Liver (tissue), 9 donors: Measurements from ENCODE around the gene RFPL3. TPM values are rescaled to one million over a fixed set of nuclear protein-coding genes. Genes with fewer than 3 reads are reported as not detected.

Experiments
- DNase-seq: peaks from one replicate; pipeline ENCODE4 v3.0.0-alpha.2; 2017; ENCODE audit warnings: low spot score
- H3K27ac ChIP-seq, 2 donors: one replicate each; pipeline ENCODE4 v1.7.0; 2013; ENCODE audit warnings: inconsistent platforms in 2 of 2, low read length in 2 of 2, control low read depth in 1 of 2, low read depth in 1 of 2, mild to moderate bottlenecking in 1 of 2
- H3K27me3 ChIP-seq, 4 donors: one replicate each; pipeline versions ENCODE4 v1.6.1 to v1.7.0; 2013; ENCODE audit warnings: low read length in 3 of 4, inconsistent platforms in 1 of 4, mild to moderate bottlenecking in 1 of 4, moderate library complexity in 1 of 4; ENCODE audit not compliant: control insufficient read depth in 4 of 4, insufficient read depth in 4 of 4
- H3K36me3 ChIP-seq, 4 donors: one replicate each; pipeline versions ENCODE4 v1.6.1 to v1.7.0; 2013; ENCODE audit warnings: low read length in 3 of 4, mild to moderate bottlenecking in 3 of 4, low read depth in 1 of 4, moderate library complexity in 1 of 4; ENCODE audit not compliant: control insufficient read depth in 4 of 4, insufficient read depth in 3 of 4
- H3K4me1 ChIP-seq, 4 donors: one replicate each; pipeline versions ENCODE4 v1.6.1 to v1.7.0; 2013; ENCODE audit warnings: low read length in 3 of 4, mild to moderate bottlenecking in 3 of 4, moderate library complexity in 1 of 4; ENCODE audit not compliant: control insufficient read depth in 4 of 4, insufficient read depth in 4 of 4
- H3K4me3 ChIP-seq, 3 donors: one replicate each; pipeline versions ENCODE4 v1.6.1 to v1.7.0; 2013; ENCODE audit warnings: low read length in 3 of 3, control low read depth in 1 of 3, low read depth in 1 of 3, mild to moderate bottlenecking in 1 of 3
- H3K9ac ChIP-seq, 2 donors: one replicate each; pipeline ENCODE4 v1.7.0; 2013; ENCODE audit warnings: low read length in 2 of 2, mild to moderate bottlenecking in 2 of 2, moderate library complexity in 2 of 2, control low read depth in 1 of 2, low read depth in 1 of 2
- H3K9me3 ChIP-seq, 4 donors: one replicate each; pipeline versions ENCODE4 v1.6.1 to v1.7.0; 2013; ENCODE audit warnings: low read length in 3 of 4; ENCODE audit not compliant: control insufficient read depth in 4 of 4
- EGR1 ChIP-seq, 2 donors: IDR thresholded peaks; 2 replicates each; pipeline ENCODE4 v1.6.1; 2016 to 2018; ENCODE audit warnings: antibody characterized with exemption in 2 of 2, low read depth in 2 of 2
- FOXA1 ChIP-seq: IDR thresholded peaks from 2 replicates; pipeline ENCODE4 v1.6.1; 2016; ENCODE audit warnings: antibody characterized with exemption
- FOXA2 ChIP-seq: IDR thresholded peaks from 2 replicates; pipeline ENCODE4 v1.6.1; 2016; ENCODE audit warnings: antibody characterized with exemption
- HNF4A ChIP-seq, 2 donors: conservative IDR thresholded peaks; 2 replicates each; pipeline ENCODE4 v1.6.1; 2016; ENCODE audit warnings: antibody characterized with exemption in 2 of 2, mild to moderate bottlenecking in 2 of 2
- HNF4G ChIP-seq: IDR thresholded peaks from 2 replicates; pipeline ENCODE4 v1.6.1; 2016; ENCODE audit warnings: antibody characterized with exemption
- JUND ChIP-seq, 2 donors: IDR thresholded peaks; 2 replicates each; pipeline ENCODE4 v1.6.1; 2016; ENCODE audit warnings: antibody characterized with exemption in 2 of 2
- NR2F2 ChIP-seq: IDR thresholded peaks from 2 replicates; pipeline ENCODE4 v1.6.1; 2016; ENCODE audit warnings: antibody characterized with exemption
- RAD21 ChIP-seq, 2 donors: IDR thresholded peaks; 2 replicates each; pipeline ENCODE4 v1.6.1; 2016; ENCODE audit warnings: antibody characterized with exemption in 2 of 2, mild to moderate bottlenecking in 2 of 2
- SP1 ChIP-seq: IDR thresholded peaks from 2 replicates; pipeline ENCODE4 v1.6.1; 2018; ENCODE audit warnings: antibody characterized with exemption, mild to moderate bottlenecking
- TAF1 ChIP-seq: conservative IDR thresholded peaks from 2 replicates; pipeline ENCODE4 v1.6.1; 2016; ENCODE audit warnings: antibody characterized with exemption, mild to moderate bottlenecking
- YY1 ChIP-seq: IDR thresholded peaks from 2 replicates; pipeline ENCODE4 v1.6.1; 2016; ENCODE audit warnings: antibody characterized with exemption, mild to moderate bottlenecking
- WGBS: extraction: QIAGEN DNeasy Blood & Tissue Kit; methylation state at CpG from one replicate; pipeline ENCODE4 v1.1.7; 2013; 5-methylcytosine and 5-hydroxymethylcytosine counted together
- polyA plus RNA-seq, 2 donors: library from polyadenylated mRNA; stranded (reverse) in 1 of 2; unstranded in 1 of 2; fragments of 200-250 nt in 1 of 2; fragments of >200 nt in 1 of 2; fragmentation: Nextera tagmentation in 1 of 2; extraction: Ambion mirVana in 1 of 2; gene quantifications; one replicate each; pipeline versions ENCODE4 v1.2.1 to v1.2.3, GENCODE V29; 2013 to 2015
- total RNA-seq, 2 donors: library from RNA; depleted of rRNA; stranded (reverse); fragments of >200 nt; gene quantifications; one replicate each; pipeline ENCODE4 v1.2.3, GENCODE V29; 2014
- TF ChIP-seq, protein P1 (sequence below): IDR thresholded peaks from 2 replicates; pipeline ENCODE4 v1.6.1; 2016; ENCODE audit warnings: antibody characterized with exemption
- TF ChIP-seq, protein P2 (sequence below): IDR thresholded peaks from 2 replicates; pipeline ENCODE4 v1.6.1; 2016; ENCODE audit warnings: antibody characterized with exemption
- TF ChIP-seq, protein P3 (sequence below): IDR thresholded peaks from 2 replicates; pipeline ENCODE4 v1.6.1; 2016; ENCODE audit warnings: antibody characterized with exemption, mild to moderate bottlenecking
- TF ChIP-seq, protein P4 (sequence below): IDR thresholded peaks from 2 replicates; pipeline ENCODE4 v1.6.1; 2016; ENCODE audit warnings: antibody characterized with exemption
- TF ChIP-seq, protein P5 (sequence below): fragments of 150-350 bp; IDR thresholded peaks from 2 replicates; pipeline ENCODE4 v1.5.1; 2017; ENCODE audit warnings: improper control_type of control experiment, low read depth, low read length; ENCODE audit not compliant: missing input control
- donor health status: healthy.
- donor health status: healthy.
- donor health status: healthy.
- donor health status: healthy.
- donor health status: healthy.

The RFPL3 gene
- total and polyA plus RNA-seq, 4 donors = not detected

DNA sequence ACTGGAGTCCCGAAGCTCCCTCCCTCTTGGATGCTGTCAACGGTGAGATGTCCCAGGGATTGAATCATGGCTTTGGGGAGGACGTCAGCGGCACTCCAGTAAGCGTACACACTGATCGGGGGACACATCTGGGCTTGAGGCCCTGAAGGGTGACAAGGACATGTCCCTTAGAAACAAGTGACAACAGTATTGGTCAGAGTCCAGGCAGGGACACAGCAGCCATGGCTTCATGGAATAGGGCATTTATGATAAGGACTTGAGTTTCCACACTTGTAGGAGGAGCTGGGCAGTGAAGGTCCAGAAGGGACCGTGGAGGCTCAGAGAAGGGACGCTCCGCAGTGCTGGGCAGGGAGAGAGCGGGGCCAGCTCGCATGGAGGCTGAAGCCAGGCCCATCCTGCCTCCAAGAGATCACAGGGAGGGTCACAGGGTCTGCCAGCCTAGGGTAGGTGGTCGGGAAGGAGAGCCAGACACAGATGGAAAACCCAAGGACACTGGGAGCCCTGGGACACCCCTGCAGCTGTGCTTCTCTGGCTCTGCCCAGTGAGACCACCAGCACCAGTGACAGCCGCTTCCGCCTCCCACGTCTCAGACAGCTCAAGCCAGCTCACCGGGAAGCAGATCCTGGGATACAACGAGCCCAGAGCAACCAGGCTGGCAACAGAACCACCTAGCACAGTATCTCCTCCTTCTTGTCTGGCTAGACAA lies 22.9 kb upstream of the RFPL3 start:
- Histone ChIP-seq H3K27me3 (peaks cover 0 to 4% (median 0%) of the 10 kb centered on the region in 4 donors), H3K4me3 (no peak overlapping the region), H3K9ac (no peak overlapping the region), H3K9me3 (no peaks in the 10 kb centered on the region), H3K36me3 (no peaks in the 10 kb centered on the region), H3K27ac (no peak overlapping the region), H3K4me1 (no peaks in the 10 kb centered on the region)
- TF ChIP-seq, protein P1, sequence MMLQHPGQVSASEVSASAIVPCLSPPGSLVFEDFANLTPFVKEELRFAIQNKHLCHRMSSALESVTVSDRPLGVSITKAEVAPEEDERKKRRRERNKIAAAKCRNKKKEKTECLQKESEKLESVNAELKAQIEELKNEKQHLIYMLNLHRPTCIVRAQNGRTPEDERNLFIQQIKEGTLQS = no peak
- TF ChIP-seq RAD21 (IDR thresholded peaks at IDR 0.05) (no peak), FOXA2 (no peak), TAF1 (no peak), YY1 (no peak), JUND (IDR thresholded peaks at IDR 0.05) (no peak), SP1 (no peak), NR2F2 (no peak), FOXA1 (no peak), EGR1 (IDR thresholded peaks at IDR 0.05; ENCODE audit: low read depth in 2 of 2) (no peak), HNF4G (no peak), HNF4A (conservative IDR thresholded peaks at IDR 0.05) (no peak)
- TF ChIP-seq, protein P2, sequence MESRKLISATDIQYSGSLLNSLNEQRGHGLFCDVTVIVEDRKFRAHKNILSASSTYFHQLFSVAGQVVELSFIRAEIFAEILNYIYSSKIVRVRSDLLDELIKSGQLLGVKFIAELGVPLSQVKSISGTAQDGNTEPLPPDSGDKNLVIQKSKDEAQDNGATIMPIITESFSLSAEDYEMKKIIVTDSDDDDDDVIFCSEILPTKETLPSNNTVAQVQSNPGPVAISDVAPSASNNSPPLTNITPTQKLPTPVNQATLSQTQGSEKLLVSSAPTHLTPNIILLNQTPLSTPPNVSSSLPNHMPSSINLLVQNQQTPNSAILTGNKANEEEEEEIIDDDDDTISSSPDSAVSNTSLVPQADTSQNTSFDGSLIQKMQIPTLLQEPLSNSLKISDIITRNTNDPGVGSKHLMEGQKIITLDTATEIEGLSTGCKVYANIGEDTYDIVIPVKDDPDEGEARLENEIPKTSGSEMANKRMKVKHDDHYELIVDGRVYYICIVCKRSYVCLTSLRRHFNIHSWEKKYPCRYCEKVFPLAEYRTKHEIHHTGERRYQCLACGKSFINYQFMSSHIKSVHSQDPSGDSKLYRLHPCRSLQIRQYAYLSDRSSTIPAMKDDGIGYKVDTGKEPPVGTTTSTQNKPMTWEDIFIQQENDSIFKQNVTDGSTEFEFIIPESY = no peak
- TF ChIP-seq, protein P3, sequence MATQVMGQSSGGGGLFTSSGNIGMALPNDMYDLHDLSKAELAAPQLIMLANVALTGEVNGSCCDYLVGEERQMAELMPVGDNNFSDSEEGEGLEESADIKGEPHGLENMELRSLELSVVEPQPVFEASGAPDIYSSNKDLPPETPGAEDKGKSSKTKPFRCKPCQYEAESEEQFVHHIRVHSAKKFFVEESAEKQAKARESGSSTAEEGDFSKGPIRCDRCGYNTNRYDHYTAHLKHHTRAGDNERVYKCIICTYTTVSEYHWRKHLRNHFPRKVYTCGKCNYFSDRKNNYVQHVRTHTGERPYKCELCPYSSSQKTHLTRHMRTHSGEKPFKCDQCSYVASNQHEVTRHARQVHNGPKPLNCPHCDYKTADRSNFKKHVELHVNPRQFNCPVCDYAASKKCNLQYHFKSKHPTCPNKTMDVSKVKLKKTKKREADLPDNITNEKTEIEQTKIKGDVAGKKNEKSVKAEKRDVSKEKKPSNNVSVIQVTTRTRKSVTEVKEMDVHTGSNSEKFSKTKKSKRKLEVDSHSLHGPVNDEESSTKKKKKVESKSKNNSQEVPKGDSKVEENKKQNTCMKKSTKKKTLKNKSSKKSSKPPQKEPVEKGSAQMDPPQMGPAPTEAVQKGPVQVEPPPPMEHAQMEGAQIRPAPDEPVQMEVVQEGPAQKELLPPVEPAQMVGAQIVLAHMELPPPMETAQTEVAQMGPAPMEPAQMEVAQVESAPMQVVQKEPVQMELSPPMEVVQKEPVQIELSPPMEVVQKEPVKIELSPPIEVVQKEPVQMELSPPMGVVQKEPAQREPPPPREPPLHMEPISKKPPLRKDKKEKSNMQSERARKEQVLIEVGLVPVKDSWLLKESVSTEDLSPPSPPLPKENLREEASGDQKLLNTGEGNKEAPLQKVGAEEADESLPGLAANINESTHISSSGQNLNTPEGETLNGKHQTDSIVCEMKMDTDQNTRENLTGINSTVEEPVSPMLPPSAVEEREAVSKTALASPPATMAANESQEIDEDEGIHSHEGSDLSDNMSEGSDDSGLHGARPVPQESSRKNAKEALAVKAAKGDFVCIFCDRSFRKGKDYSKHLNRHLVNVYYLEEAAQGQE = no peak
- TF ChIP-seq, protein P4, sequence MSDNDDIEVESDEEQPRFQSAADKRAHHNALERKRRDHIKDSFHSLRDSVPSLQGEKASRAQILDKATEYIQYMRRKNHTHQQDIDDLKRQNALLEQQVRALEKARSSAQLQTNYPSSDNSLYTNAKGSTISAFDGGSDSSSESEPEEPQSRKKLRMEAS = no peak
- TF ChIP-seq, protein P5, sequence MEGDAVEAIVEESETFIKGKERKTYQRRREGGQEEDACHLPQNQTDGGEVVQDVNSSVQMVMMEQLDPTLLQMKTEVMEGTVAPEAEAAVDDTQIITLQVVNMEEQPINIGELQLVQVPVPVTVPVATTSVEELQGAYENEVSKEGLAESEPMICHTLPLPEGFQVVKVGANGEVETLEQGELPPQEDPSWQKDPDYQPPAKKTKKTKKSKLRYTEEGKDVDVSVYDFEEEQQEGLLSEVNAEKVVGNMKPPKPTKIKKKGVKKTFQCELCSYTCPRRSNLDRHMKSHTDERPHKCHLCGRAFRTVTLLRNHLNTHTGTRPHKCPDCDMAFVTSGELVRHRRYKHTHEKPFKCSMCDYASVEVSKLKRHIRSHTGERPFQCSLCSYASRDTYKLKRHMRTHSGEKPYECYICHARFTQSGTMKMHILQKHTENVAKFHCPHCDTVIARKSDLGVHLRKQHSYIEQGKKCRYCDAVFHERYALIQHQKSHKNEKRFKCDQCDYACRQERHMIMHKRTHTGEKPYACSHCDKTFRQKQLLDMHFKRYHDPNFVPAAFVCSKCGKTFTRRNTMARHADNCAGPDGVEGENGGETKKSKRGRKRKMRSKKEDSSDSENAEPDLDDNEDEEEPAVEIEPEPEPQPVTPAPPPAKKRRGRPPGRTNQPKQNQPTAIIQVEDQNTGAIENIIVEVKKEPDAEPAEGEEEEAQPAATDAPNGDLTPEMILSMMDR = no peak
- DNase-seq = no peak
- 77% methylated on average over 17 of the region's 17 CpGs for WGBS
